Spleen (tissue), 11 donors: Measurements from ENCODE around the gene PLCZ1. TPM values are rescaled to one million over a fixed set of nuclear protein-coding genes. Genes with fewer than 3 reads are reported as not detected.
"Not testable (repeated sequence)": the region's sequence is repeated elsewhere in the genome, so short reads cannot be mapped to it uniquely, and the experiment has no call there.

ENCODE experiments used
- DNase-seq: peaks from one replicate; pipeline ENCODE4 v3.0.0-alpha.2; 2020
- H3K27ac ChIP-seq, 8 donors: fragments of 200-600 bp; sonication (generic) in 7 of 8; 1 replicate in 4 of 8; 2 replicates in 4 of 8; pipeline versions ENCODE4 v1.5.0 to v1.8.0; 2016 to 2021; ENCODE audit warnings: inconsistent platforms in 4 of 8, mild to moderate bottlenecking in 4 of 8, moderate library complexity in 1 of 8
- H3K27me3 ChIP-seq, 7 donors: fragments of 200-600 bp; sonication (generic) in 6 of 7; replicated peaks in 1 of 7; 1 replicate in 4 of 7; 2 replicates in 3 of 7; pipeline versions ENCODE4 v1.5.0 to v1.8.0; 2016 to 2021; ENCODE audit warnings: inconsistent platforms in 3 of 7, mild to moderate bottlenecking in 1 of 7
- H3K36me3 ChIP-seq, 6 donors: fragments of 200-600 bp; sonication (generic) in 5 of 6; 1 replicate in 4 of 6; 2 replicates in 2 of 6; pipeline versions ENCODE4 v1.5.0 to v1.8.0; 2016 to 2021; ENCODE audit warnings: inconsistent platforms in 2 of 6
- H3K4me1 ChIP-seq, 6 donors: fragments of 200-600 bp; sonication (generic) in 5 of 6; 1 replicate in 3 of 6; 2 replicates in 3 of 6; pipeline versions ENCODE4 v1.5.0 to v1.8.0; 2016 to 2021; ENCODE audit warnings: inconsistent platforms in 3 of 6
- H3K4me3 ChIP-seq, 8 donors: fragments of 200-600 bp; sonication (generic) in 7 of 8; 1 replicate in 4 of 8; 2 replicates in 4 of 8; pipeline versions ENCODE4 v1.5.0 to v1.8.0; 2016 to 2021; ENCODE audit warnings: inconsistent platforms in 4 of 8, mild to moderate bottlenecking in 4 of 8, moderate library complexity in 2 of 8
- H3K9me3 ChIP-seq, 8 donors: fragments of 200-600 bp; sonication (generic) in 7 of 8; 1 replicate in 4 of 8; 2 replicates in 4 of 8; pipeline versions ENCODE4 v1.5.0 to v1.8.0; 2016 to 2021; ENCODE audit warnings: inconsistent platforms in 4 of 8
- CTCF ChIP-seq, 11 experiments: fragments of 200-600 bp in 7 of 11; fragments of 450-650 bp in 4 of 11; sonication (generic) in 4 of 11; IDR thresholded peaks in 8 of 11; conservative IDR thresholded peaks in 3 of 11; 1 replicate in 7 of 11; 2 replicates in 4 of 11; pipeline versions ENCODE4 v1.4.0 to v1.8.0; 2016 to 2021; ENCODE audit warnings: antibody characterized with exemption in 11 of 11, inconsistent platforms in 4 of 11, mild to moderate bottlenecking in 1 of 11
- POLR2A ChIP-seq, 3 donors: fragments of 450-650 bp; IDR thresholded peaks; one replicate each; pipeline ENCODE4 v1.5.1; 2017; ENCODE audit warnings: antibody characterized with exemption in 3 of 3, mild to moderate bottlenecking in 1 of 3
- POLR2AphosphoS5 ChIP-seq, 3 donors: sonication (generic); formaldehyde crosslinking; IDR thresholded peaks; one replicate each; pipeline ENCODE4 v1.5.1; 2017; ENCODE audit warnings: antibody characterized with exemption in 3 of 3
- WGBS, 5 donors: extraction: QIAGEN DNeasy Blood & Tissue Kit in 3 of 5; methylation state at CpG; one replicate each; pipeline versions ENCODE4 v1.1.5 to v1.1.7; 2013 to 2018; 5-methylcytosine and 5-hydroxymethylcytosine counted together
- intact Hi-C: fragments of 100-400 bp; cut with DNase I; formaldehyde crosslinking; loops from one replicate; pipeline ENCODE4 v1.15.0; 2023; ENCODE audit warnings: low total_unique reads
- polyA plus RNA-seq, 3 donors: library from polyadenylated mRNA; stranded (reverse); fragments of 200-250 nt; gene quantifications; one replicate each; pipeline ENCODE4 v1.2.1, GENCODE V29; 2013
- total RNA-seq, 7 donors: library from RNA; depleted of rRNA in 3 of 7; stranded (reverse); fragments of >200 nt in 3 of 7; fragmentation: NEBNext Ultra II Directional in 4 of 7; extraction: Animal tissue kit (Norgen Biotek cat#: 25700) in 4 of 7; gene quantifications; one replicate each; pipeline versions ENCODE4 v1.1.0 to v1.2.1, GENCODE V29; 2016 to 2021
- donor health status: healthy with polysubstance abuse.
- donor health status: DM: no; HTN: no; CAD: no; lungs with moderate emphysema.
- donor health status: DM: no; HTN: no; CAD: no.
- donor health status: Bipolar disorder and iron deficiency.
- donor health status: healthy.
- donor health status: DM: no; HTN: no; CAD: no.
- donor health status: DM: yes; HTN: yes; CAD: no.

PLCZ1 gene
- total and polyA plus RNA-seq, 10 donors, result not detected

- whole genome bisulfite sequencing, 5 donors, result 57 to 71% (median 65%) methylated on average over 2 of the region's 2 CpGs
Measured at GRCh38 chr12:18703911-18704310, 33.9 kb downstream of the PLCZ1 start.

GRCh38 chr12:18703321-18703720 lies 34.5 kb downstream of the PLCZ1 start:
- H3K27me3 ChIP-seq, result no peaks in the 10 kb centered on the region
- H3K4me3 ChIP-seq, result no peak overlapping the region
- WGBS, 5 donors, result 67 to 78% (median 75%) methylated on average over 2 of the region's 2 CpGs
- H3K27ac ChIP-seq, result no peak overlapping the region
- DNase-seq, result no peak
- H3K9me3 ChIP-seq, result peaks cover 0 to 27% (median 10%) of the 10 kb centered on the region in 8 donors
- no peaks in the 10 kb centered on the region for H3K36me3 ChIP-seq
- TF ChIP-seq CTCF (IDR thresholded peaks at IDR 0.05 in 8 of 11, conservative IDR thresholded peaks at IDR 0.05 in 3 of 11) (no peak), POLR2A (IDR thresholded peaks at IDR 0.05) (no peak), POLR2AphosphoS5 (IDR thresholded peaks at IDR 0.05) (no peak)
- intact Hi-C loops, result no loop called here
- H3K4me1 ChIP-seq, result no peaks in the 10 kb centered on the region

More at GRCh38 chr12:18703911-18704310, 33.9 kb downstream of the PLCZ1 start:
- no peak overlapping the region for H3K27ac ChIP-seq
- intact Hi-C loops, result no loop called here
- peaks cover 0 to 29% (median 11%) of the 10 kb centered on the region in 8 donors for H3K9me3 ChIP-seq
- TF ChIP-seq CTCF (IDR thresholded peaks at IDR 0.05 in 8 of 11, conservative IDR thresholded peaks at IDR 0.05 in 3 of 11) (no peak), POLR2AphosphoS5 (IDR thresholded peaks at IDR 0.05) (no peak), POLR2A (IDR thresholded peaks at IDR 0.05) (no peak)
- H3K27me3 ChIP-seq, result no peaks in the 10 kb centered on the region
- DNase-seq, result no peak
- H3K4me3 ChIP-seq, result no peak overlapping the region
- H3K36me3 ChIP-seq, result no peaks in the 10 kb centered on the region
- no peaks in the 10 kb centered on the region for H3K4me1 ChIP-seq

- Histone ChIP-seq H3K4me1 (no peaks in the 10 kb centered on the region), H3K9me3 (peaks cover 0 to 4% (median 0%) of the 10 kb centered on the region in 8 donors), H3K27me3 (no peaks in the 10 kb centered on the region), H3K4me3 (no peak overlapping the region), H3K27ac (no peak overlapping the region), H3K36me3 (no peaks in the 10 kb centered on the region)
- 86 to 99% (median 90%) methylated on average over 3 of the region's 3 CpGs for WGBS, 5 donors
- TF ChIP-seq CTCF (IDR thresholded peaks at IDR 0.05 in 8 of 11, conservative IDR thresholded peaks at IDR 0.05 in 3 of 11) (no peak), POLR2AphosphoS5 (IDR thresholded peaks at IDR 0.05) (no peak), POLR2A (IDR thresholded peaks at IDR 0.05) (no peak)
- DNase-seq, result no peak
- intact Hi-C loops, result no loop called here
Measured at GRCh38 chr12:18700271-18700670, 37.5 kb downstream of the PLCZ1 start.

GRCh38 chr12:18696971-18697602 lies 40.7 kb downstream of the PLCZ1 start:
- intact Hi-C loops, result no loop called here
- H3K4me3 ChIP-seq, result no peak overlapping the region
- no peaks in the 10 kb centered on the region for H3K27me3 ChIP-seq
- no peak for TF ChIP-seq POLR2A (IDR thresholded peaks at IDR 0.05)
- no peak for TF ChIP-seq CTCF (IDR thresholded peaks at IDR 0.05 in 8 of 11, conservative IDR thresholded peaks at IDR 0.05 in 3 of 11)
- no peak for TF ChIP-seq POLR2AphosphoS5 (IDR thresholded peaks at IDR 0.05)
- H3K36me3 ChIP-seq, result no peaks in the 10 kb centered on the region
- no peaks in the 10 kb centered on the region for H3K9me3 ChIP-seq
- no peaks in the 10 kb centered on the region for H3K4me1 ChIP-seq
- DNase-seq, result no peak
- no peak overlapping the region for H3K27ac ChIP-seq

GRCh38 chr12:18693986-18694385 lies 43.8 kb downstream of the PLCZ1 start:
- H3K36me3 ChIP-seq, H3K9me3 ChIP-seq, H3K27ac ChIP-seq, H3K4me3 ChIP-seq, DNase-seq, H3K4me1 ChIP-seq, H3K27me3 ChIP-seq, intact Hi-C loops: not testable (repeated sequence)
- 70 to 85% (median 82%) methylated on average over 5 of the region's 5 CpGs for WGBS, 5 donors
